KMS-11 (cell line): Measurements from ENCODE around the gene DDI2.

ENCODE experiments used
- H2AFZ ChIP-seq: fragments of 200-600 bp; sonication (generic); 2 replicates; pipeline ENCODE4 v1.6.1; 2016; ENCODE audit warnings: antibody characterized with exemption, mixed run types, low read depth
- H3K27ac ChIP-seq: fragments of 200-600 bp; sonication (generic); 2 replicates; pipeline ENCODE4 v1.6.1; 2016; ENCODE audit warnings: mild to moderate bottlenecking, mixed run types
- H3K27me3 ChIP-seq: fragments of 200-600 bp; sonication (generic); 2 replicates; pipeline ENCODE4 v1.6.1; 2017; ENCODE audit warnings: mild to moderate bottlenecking, low read depth, mixed run types, moderate library complexity; ENCODE audit not compliant: insufficient read depth
- H3K36me3 ChIP-seq: fragments of 200-600 bp; sonication (generic); 2 replicates; pipeline ENCODE4 v1.6.1; 2017; ENCODE audit warnings: mild to moderate bottlenecking, mixed run types; ENCODE audit not compliant: insufficient read depth
- H3K4me1 ChIP-seq: fragments of 200-600 bp; sonication (generic); 2 replicates; pipeline ENCODE4 v1.6.1; 2016; ENCODE audit warnings: mild to moderate bottlenecking, low read depth, mixed run types; ENCODE audit not compliant: poor library complexity, severe bottlenecking
- H3K4me2 ChIP-seq: fragments of 200-600 bp; sonication (generic); 2 replicates; pipeline ENCODE4 v1.7.0; 2016; ENCODE audit warnings: mild to moderate bottlenecking, mixed run types
- H3K4me3 ChIP-seq: fragments of 200-600 bp; sonication (generic); IDR thresholded peaks from 2 replicates; pipeline ENCODE4 v1.6.1; 2017; ENCODE audit warnings: low read depth, low read length, mixed read lengths; ENCODE audit not compliant: insufficient read depth
- H3K79me2 ChIP-seq: fragments of 200-600 bp; sonication (generic); 2 replicates; pipeline ENCODE4 v1.6.1; 2016; ENCODE audit warnings: low read depth, mixed run types; ENCODE audit not compliant: insufficient read depth
- H3K9ac ChIP-seq: fragments of 200-600 bp; sonication (generic); 2 replicates; pipeline ENCODE4 v1.6.1; 2016; ENCODE audit warnings: mild to moderate bottlenecking, mixed run types
- H4K20me1 ChIP-seq: fragments of 200-600 bp; sonication (generic); 2 replicates; pipeline ENCODE4 v1.6.1; 2016; ENCODE audit warnings: mild to moderate bottlenecking, mixed run types; ENCODE audit not compliant: insufficient read depth
- CTCF ChIP-seq: fragments of 200-600 bp; sonication (generic); conservative IDR thresholded peaks from 2 replicates; pipeline ENCODE4 v1.6.1; 2017; ENCODE audit warnings: low read depth, mild to moderate bottlenecking, antibody characterized with exemption, low read length, moderate library complexity, mixed read lengths

Gene DDI2

GRCh38 chr1:15669074-15669473 lies 51.8 kb downstream of the DDI2 start:
- no peak overlapping the region for H2AFZ ChIP-seq
- H4K20me1 ChIP-seq = no peaks in the 10 kb centered on the region
- H3K4me1 ChIP-seq = no peaks in the 10 kb centered on the region
- H3K27me3 ChIP-seq = no peaks in the 10 kb centered on the region
- H3K4me3 ChIP-seq = no peak overlapping the region
- no peaks in the 10 kb centered on the region for H3K79me2 ChIP-seq
- H3K9ac ChIP-seq = no peak overlapping the region
- TF ChIP-seq CTCF = no peak
- H3K27ac ChIP-seq = no peak overlapping the region
- H3K4me2 ChIP-seq = no peak overlapping the region
- H3K36me3 ChIP-seq = no peaks in the 10 kb centered on the region

GRCh38 chr1:15669864-15670263 lies 52.6 kb downstream of the DDI2 start:
- Histone ChIP-seq H3K4me3 (no peak overlapping the region), H3K27ac (no peak overlapping the region), H3K9ac (no peak overlapping the region), H3K4me1 (no peaks in the 10 kb centered on the region), H3K27me3 (no peaks in the 10 kb centered on the region), H3K36me3 (no peaks in the 10 kb centered on the region), H4K20me1 (no peaks in the 10 kb centered on the region), H3K4me2 (no peak overlapping the region), H2AFZ (no peak overlapping the region), H3K79me2 (no peaks in the 10 kb centered on the region)
- TF ChIP-seq CTCF = no peak

- no peaks in the 10 kb centered on the region for H3K4me1 ChIP-seq
These were observed 54.2 kb downstream of the DDI2 start for GRCh38 chr1:15671430-15671829.

GRCh38 chr1:15674386-15675159 lies 57.3 kb downstream of the DDI2 start:
- Histone ChIP-seq H3K4me1 (peaks cover 9% of the 10 kb centered on the region), H2AFZ (no peak overlapping the region), H3K4me2 (no peak overlapping the region), H3K27me3 (no peaks in the 10 kb centered on the region), H3K36me3 (no peaks in the 10 kb centered on the region), H3K9ac (no peak overlapping the region), H3K4me3 (no peak overlapping the region), H3K79me2 (no peaks in the 10 kb centered on the region), H4K20me1 (no peaks in the 10 kb centered on the region), H3K27ac (no peak overlapping the region)
- TF ChIP-seq CTCF = no peak

More at GRCh38 chr1:15671430-15671829, 54.2 kb downstream of the DDI2 start:
- H3K4me2 ChIP-seq = no peak overlapping the region
- H4K20me1 ChIP-seq = no peaks in the 10 kb centered on the region
- H2AFZ ChIP-seq = no peak overlapping the region
- no peak for TF ChIP-seq CTCF
- no peaks in the 10 kb centered on the region for H3K79me2 ChIP-seq
- H3K36me3 ChIP-seq = no peaks in the 10 kb centered on the region
- H3K27me3 ChIP-seq = no peaks in the 10 kb centered on the region
- no peak overlapping the region for H3K4me3 ChIP-seq
- H3K27ac ChIP-seq = no peak overlapping the region
- no peak overlapping the region for H3K9ac ChIP-seq
